Hepatocyte (in vitro differentiated cells): Measurements from ENCODE around the gene RADIL. TPM values are rescaled to one million over a fixed set of nuclear protein-coding genes. Genes with fewer than 3 reads are reported as not detected.
"Not testable (repeated sequence)": the region's sequence is repeated elsewhere in the genome, so short reads cannot be mapped to it uniquely, and the experiment has no call there.

Experiments used
- DNase-seq: peaks from one replicate; pipeline ENCODE4 v3.0.0-alpha.2; 2016; ENCODE audit warnings: low spot score
- H2AFZ ChIP-seq: fragments of 200-600 bp; sonication (generic); 2 replicates; pipeline ENCODE4 v1.6.0; 2016; ENCODE audit warnings: antibody characterized with exemption, mild to moderate bottlenecking
- H3K27ac ChIP-seq: fragments of 200-600 bp; sonication (generic); 2 replicates; pipeline ENCODE4 v1.5.1; 2016; ENCODE audit warnings: mild to moderate bottlenecking
- H3K27me3 ChIP-seq: fragments of 200-600 bp; sonication (generic); 2 replicates; pipeline ENCODE4 v1.6.1; 2016
- H3K36me3 ChIP-seq: fragments of 200-600 bp; sonication (generic); replicated peaks from 2 replicates; pipeline ENCODE4 v1.5.1; 2016; ENCODE audit warnings: low read depth; ENCODE audit not compliant: insufficient read depth
- H3K4me1 ChIP-seq: fragments of 200-600 bp; sonication (generic); 2 replicates; pipeline ENCODE4 v1.5.1; 2016; ENCODE audit warnings: mild to moderate bottlenecking, moderate library complexity; ENCODE audit not compliant: insufficient read depth
- H3K4me2 ChIP-seq: fragments of 200-600 bp; sonication (generic); 2 replicates; pipeline ENCODE4 v1.6.0; 2016
- H3K4me3 ChIP-seq: fragments of 200-600 bp; sonication (generic); 2 replicates; pipeline ENCODE4 v1.5.1; 2016; ENCODE audit warnings: mild to moderate bottlenecking
- H3K79me2 ChIP-seq: fragments of 200-600 bp; sonication (generic); 2 replicates; pipeline ENCODE4 v1.6.0; 2017; ENCODE audit warnings: mild to moderate bottlenecking
- H3K9me2 ChIP-seq: fragments of 200-600 bp; sonication (generic); replicated peaks from 2 replicates; pipeline ENCODE4 v1.6.0; 2017; ENCODE audit warnings: mild to moderate bottlenecking; ENCODE audit not compliant: insufficient read depth
- H3K9me3 ChIP-seq: fragments of 200-600 bp; sonication (generic); 2 replicates; pipeline ENCODE4 v1.5.1; 2016; ENCODE audit warnings: low read depth, mild to moderate bottlenecking
- H4K20me1 ChIP-seq: fragments of 200-600 bp; sonication (generic); 2 replicates; pipeline ENCODE4 v1.6.0; 2016; ENCODE audit warnings: mild to moderate bottlenecking; ENCODE audit not compliant: insufficient read depth, poor library complexity, severe bottlenecking
- EZH2 ChIP-seq: fragments of 200-600 bp; sonication (generic); IDR thresholded peaks from 2 replicates; pipeline ENCODE4 v1.6.1; 2016; ENCODE audit warnings: antibody characterized with exemption, mild to moderate bottlenecking, borderline replicate concordance
- EZH2phosphoT487 ChIP-seq: fragments of 200-600 bp; sonication (generic); IDR thresholded peaks from one replicate; pipeline ENCODE4 v1.6.1; 2018; ENCODE audit warnings: antibody characterized with exemption, mild to moderate bottlenecking, low read depth, moderate library complexity; ENCODE audit not compliant: unreplicated experiment, severe bottlenecking
- WGBS: methylation state at CpG from one replicate; pipeline ENCODE4 v1.1.6; 2016; ENCODE audit warnings: low lambda C conversion rate; ENCODE audit errors: missing lambda C conversion rate; 5-methylcytosine and 5-hydroxymethylcytosine counted together
- polyA plus RNA-seq: library from polyadenylated mRNA; unstranded; fragments of >200 nt; fragmentation: Nextera tagmentation; extraction: Ambion mirVana; gene quantifications from 2 replicates; pipeline ENCODE4 v1.2.1, GENCODE V29; 2016
- total RNA-seq: library from RNA; depleted of rRNA; stranded (reverse); fragments of >200 nt; gene quantifications from 2 replicates; pipeline ENCODE4 v1.2.3, GENCODE V29; 2014
- TF ChIP-seq, protein P1 (sequence below): fragments of 200-600 bp; sonication (generic); IDR thresholded peaks from 2 replicates; pipeline ENCODE4 v1.5.1; 2016; ENCODE audit warnings: antibody characterized with exemption, mild to moderate bottlenecking; ENCODE audit not compliant: poor library complexity

The RADIL gene
- total and polyA plus RNA-seq, 2 experiments from 2014 or later = 0.53 to 0.60 TPM

DNA sequence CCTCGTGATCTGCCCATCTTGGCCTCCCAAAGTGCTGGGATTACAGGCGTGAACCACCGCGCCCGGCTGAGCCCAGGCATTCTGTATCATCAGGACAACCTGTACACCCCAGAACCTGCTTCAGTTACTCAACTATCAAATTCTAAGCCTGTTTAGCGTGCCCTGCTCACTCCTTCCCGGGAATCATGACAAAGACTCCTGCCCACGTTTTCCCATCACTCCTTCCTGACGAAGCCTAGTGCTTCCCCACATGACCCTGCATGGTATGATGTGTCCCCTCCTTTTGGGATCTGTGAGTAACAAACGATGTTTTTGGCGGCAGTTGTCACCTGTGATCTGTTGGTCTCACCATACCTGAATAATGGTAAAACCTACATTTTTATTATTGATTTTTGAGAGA, 12.2 kb upstream of the RADIL start:
- H3K9me3 ChIP-seq = no peaks in the 10 kb centered on the region
- TF ChIP-seq EZH2phosphoT487 = no peak
- TF ChIP-seq, protein P1, sequence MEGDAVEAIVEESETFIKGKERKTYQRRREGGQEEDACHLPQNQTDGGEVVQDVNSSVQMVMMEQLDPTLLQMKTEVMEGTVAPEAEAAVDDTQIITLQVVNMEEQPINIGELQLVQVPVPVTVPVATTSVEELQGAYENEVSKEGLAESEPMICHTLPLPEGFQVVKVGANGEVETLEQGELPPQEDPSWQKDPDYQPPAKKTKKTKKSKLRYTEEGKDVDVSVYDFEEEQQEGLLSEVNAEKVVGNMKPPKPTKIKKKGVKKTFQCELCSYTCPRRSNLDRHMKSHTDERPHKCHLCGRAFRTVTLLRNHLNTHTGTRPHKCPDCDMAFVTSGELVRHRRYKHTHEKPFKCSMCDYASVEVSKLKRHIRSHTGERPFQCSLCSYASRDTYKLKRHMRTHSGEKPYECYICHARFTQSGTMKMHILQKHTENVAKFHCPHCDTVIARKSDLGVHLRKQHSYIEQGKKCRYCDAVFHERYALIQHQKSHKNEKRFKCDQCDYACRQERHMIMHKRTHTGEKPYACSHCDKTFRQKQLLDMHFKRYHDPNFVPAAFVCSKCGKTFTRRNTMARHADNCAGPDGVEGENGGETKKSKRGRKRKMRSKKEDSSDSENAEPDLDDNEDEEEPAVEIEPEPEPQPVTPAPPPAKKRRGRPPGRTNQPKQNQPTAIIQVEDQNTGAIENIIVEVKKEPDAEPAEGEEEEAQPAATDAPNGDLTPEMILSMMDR = no peak
- TF ChIP-seq EZH2 = no peak
- 87% methylated on average over 11 of the region's 11 CpGs for WGBS
- H3K4me2 ChIP-seq = no peak overlapping the region
- no peak overlapping the region for H3K4me3 ChIP-seq
- H2AFZ ChIP-seq = no peak overlapping the region
- no peak overlapping the region for H3K27ac ChIP-seq
- H3K4me1 ChIP-seq = no peaks in the 10 kb centered on the region
- no peak for DNase-seq
- H3K9me2 ChIP-seq = no peaks in the 10 kb centered on the region
- no peaks in the 10 kb centered on the region for H3K36me3 ChIP-seq
- H3K79me2 ChIP-seq = no peaks in the 10 kb centered on the region
- H4K20me1 ChIP-seq = no peaks in the 10 kb centered on the region
- H3K27me3 ChIP-seq = no peaks in the 10 kb centered on the region

DNA sequence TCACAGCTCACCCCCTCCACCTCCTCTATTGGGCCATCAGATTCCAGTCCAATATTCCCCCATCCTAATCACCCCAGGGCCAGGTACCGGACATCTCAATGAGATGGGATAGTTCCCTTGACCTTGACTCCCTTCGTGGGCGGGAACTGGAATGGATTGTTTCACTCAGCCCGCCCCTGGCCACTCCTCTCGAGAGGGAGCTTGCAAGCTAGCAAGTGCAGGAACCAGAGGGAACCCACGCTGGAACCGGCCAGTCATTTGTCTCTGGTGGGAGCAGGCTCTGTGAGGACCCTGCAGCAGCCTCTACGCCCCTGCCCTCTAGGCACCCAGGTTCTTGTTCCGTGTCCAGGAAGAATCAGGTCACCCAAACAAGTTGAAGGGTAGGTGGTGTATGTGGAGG, 11.0 kb upstream of the RADIL start:
- H3K27ac ChIP-seq = no peak overlapping the region
- no peak overlapping the region for H3K4me2 ChIP-seq
- no peaks in the 10 kb centered on the region for H3K9me2 ChIP-seq
- 87% methylated on average over 9 of the region's 9 CpGs for WGBS
- H2AFZ ChIP-seq = no peak overlapping the region
- H4K20me1 ChIP-seq = no peaks in the 10 kb centered on the region
- H3K4me1 ChIP-seq = no peaks in the 10 kb centered on the region
- no peaks in the 10 kb centered on the region for H3K79me2 ChIP-seq
- TF ChIP-seq, protein P1 = no peak
- no peak for TF ChIP-seq EZH2
- H3K9me3 ChIP-seq = no peaks in the 10 kb centered on the region
- no peak for DNase-seq
- no peaks in the 10 kb centered on the region for H3K27me3 ChIP-seq
- no peak overlapping the region for H3K4me3 ChIP-seq
- no peaks in the 10 kb centered on the region for H3K36me3 ChIP-seq

DNA sequence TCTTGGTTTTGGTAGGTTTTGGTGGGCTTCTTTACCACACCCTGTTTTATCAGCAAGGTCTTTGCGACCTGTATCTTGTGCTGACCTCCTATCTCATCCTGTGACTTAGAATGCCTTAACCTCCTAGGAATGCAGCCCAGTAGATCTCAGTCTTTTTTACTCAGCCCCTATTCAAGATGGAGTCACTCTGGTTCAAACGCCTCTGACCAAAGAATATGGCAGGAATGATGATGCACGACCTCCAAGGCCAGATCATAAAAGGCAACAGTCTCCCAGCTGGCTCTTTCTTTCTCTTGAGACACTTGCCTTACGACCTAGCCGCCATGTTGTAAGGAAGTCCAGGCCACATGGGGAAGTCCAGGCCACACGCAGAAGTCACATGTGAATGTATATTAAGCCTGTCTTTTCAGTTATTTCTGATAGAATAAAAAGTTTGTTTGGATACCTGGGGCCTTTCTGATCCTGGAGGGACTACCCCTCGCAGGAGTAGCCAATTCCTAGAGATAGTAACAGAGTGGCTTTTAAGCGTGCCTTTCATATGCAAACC, 10.5 kb upstream of the RADIL start:
- no peaks in the 10 kb centered on the region for H3K4me1 ChIP-seq
- no peak overlapping the region for H3K4me2 ChIP-seq
- H3K36me3 ChIP-seq = no peaks in the 10 kb centered on the region
- H3K79me2 ChIP-seq = no peaks in the 10 kb centered on the region
- H3K27me3 ChIP-seq = no peaks in the 10 kb centered on the region
- TF ChIP-seq EZH2phosphoT487 = no peak
- TF ChIP-seq EZH2 = no peak
- TF ChIP-seq, protein P1 = no peak
- no peak overlapping the region for H3K27ac ChIP-seq
- no peaks in the 10 kb centered on the region for H3K9me3 ChIP-seq
- no peak for DNase-seq
- WGBS = 90% methylated on average over 8 of the region's 8 CpGs
- no peaks in the 10 kb centered on the region for H4K20me1 ChIP-seq
- no peak overlapping the region for H3K4me3 ChIP-seq
- no peak overlapping the region for H2AFZ ChIP-seq
- no peaks in the 10 kb centered on the region for H3K9me2 ChIP-seq

DNA sequence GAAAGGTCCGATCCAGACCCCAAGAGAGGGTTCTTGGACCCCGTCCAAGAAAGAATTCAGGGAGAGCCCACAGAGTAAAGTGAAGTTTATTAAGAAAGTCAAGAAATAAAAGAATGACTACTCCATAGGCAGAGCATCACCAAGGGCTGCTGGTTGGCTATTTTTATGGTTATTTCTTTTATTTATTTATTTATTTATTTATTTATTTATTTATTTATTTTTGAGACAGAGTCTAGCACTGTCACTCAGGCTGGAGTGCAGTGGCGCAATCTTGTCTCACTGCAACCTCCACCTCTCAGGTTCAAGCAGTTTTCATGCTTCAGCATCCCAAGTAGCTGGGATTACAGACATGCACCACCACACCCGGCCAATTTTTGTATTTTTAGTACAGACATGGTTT, 9.7 kb upstream of the RADIL start:
- H3K9me3 ChIP-seq, DNase-seq, H3K9me2 ChIP-seq, H2AFZ ChIP-seq, H3K27me3 ChIP-seq, H3K4me3 ChIP-seq, H3K4me2 ChIP-seq, H3K27ac ChIP-seq, H4K20me1 ChIP-seq, H3K79me2 ChIP-seq, H3K36me3 ChIP-seq, H3K4me1 ChIP-seq: not testable (repeated sequence)
- 90% methylated on average over 4 of the region's 4 CpGs for WGBS

DNA sequence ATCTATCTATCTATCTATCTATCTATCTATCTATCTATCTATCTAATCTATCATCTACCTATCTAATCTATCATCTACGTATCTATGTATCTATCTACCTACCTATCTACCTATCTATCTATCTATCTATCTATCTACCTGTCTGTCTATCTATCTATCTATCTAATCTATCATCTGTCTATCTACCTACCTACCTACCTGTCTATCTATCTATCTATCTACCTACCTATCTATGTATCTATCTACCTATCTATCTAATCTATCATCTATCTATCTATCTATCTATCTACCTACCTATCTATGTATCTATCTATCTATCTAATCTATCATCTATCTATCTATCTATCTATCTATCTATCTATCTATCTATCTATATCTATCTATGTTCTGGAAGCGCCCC, 8.0 kb upstream of the RADIL start:
- WGBS = 86% methylated on average over 2 of the region's 2 CpGs
- not testable (repeated sequence) for H4K20me1 ChIP-seq, H3K27ac ChIP-seq, H3K79me2 ChIP-seq, H3K9me2 ChIP-seq, H3K9me3 ChIP-seq, H3K27me3 ChIP-seq, H3K4me3 ChIP-seq, H3K4me2 ChIP-seq, DNase-seq, H2AFZ ChIP-seq, H3K4me1 ChIP-seq, H3K36me3 ChIP-seq
